ENCODE data around the gene CEP97.

Gene CEP97

DNA sequence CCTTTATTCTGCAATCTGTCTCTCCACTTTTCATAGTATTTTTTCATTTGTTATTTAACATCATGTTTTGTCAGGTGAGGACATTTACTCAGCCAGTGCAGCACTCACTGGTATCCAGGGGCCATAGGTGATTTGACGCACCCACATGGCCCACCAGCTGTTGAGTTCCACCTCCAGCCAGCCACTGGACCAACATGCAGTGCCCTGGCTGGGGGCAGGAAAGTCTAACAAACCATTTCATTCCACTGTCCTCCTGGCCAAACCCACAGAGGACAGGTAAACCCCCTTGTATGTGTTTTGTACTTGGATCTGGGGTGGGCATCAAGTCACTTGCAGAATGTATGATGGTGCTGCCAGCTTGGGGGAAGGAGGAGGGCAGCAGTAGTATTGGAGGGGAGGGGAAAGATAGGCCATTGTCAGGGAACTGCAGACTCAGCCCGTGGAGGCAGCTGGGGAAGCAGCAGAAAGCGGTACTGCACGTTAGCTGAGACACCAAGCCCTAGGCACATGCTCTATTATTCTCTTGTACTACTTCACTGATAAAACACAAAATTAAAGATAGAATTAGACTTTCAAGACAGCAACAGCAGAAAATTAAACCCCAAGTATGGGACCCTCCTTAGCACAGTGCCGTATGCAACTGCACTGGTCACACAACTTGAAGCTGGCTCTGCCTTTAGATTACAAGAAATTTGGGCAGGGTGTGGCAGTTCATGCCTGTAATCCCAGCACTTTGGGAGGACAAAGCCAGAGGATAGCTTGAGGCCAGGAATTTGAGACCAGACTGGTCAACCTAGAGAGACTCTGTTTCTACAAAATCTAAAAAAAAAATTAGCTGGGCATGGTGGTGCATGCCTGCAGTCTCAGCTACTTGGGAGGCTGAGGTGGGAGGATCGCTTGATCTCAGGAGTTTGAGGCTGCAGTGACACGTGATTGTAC lies 22.4 kb upstream of the CEP97 start:
- TF ChIP-seq, protein P1, sequence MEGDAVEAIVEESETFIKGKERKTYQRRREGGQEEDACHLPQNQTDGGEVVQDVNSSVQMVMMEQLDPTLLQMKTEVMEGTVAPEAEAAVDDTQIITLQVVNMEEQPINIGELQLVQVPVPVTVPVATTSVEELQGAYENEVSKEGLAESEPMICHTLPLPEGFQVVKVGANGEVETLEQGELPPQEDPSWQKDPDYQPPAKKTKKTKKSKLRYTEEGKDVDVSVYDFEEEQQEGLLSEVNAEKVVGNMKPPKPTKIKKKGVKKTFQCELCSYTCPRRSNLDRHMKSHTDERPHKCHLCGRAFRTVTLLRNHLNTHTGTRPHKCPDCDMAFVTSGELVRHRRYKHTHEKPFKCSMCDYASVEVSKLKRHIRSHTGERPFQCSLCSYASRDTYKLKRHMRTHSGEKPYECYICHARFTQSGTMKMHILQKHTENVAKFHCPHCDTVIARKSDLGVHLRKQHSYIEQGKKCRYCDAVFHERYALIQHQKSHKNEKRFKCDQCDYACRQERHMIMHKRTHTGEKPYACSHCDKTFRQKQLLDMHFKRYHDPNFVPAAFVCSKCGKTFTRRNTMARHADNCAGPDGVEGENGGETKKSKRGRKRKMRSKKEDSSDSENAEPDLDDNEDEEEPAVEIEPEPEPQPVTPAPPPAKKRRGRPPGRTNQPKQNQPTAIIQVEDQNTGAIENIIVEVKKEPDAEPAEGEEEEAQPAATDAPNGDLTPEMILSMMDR (IDR thresholded peaks at IDR 0.05) = no peak

DNA sequence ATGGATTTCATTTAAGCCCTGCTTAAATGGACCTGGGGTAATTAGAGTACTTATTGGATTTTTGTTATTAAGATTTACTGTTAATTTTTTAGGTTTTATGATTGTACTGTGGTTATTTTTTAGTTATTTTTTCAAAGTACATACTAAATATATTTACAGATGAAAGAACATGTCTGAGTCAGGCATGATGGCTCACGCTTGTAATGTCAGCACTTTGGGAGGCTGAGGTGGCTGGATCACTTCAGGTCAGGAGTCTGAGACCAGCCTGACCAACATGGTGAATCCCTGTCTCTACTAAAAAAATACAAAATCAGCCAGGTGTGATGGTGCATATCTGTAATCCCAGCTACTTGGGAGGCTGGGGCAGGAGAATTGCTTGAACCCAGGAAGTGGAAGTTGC lies 21.7 kb upstream of the CEP97 start:
- TF ChIP-seq, protein P1 (IDR thresholded peaks at IDR 0.05) = no peak

DNA sequence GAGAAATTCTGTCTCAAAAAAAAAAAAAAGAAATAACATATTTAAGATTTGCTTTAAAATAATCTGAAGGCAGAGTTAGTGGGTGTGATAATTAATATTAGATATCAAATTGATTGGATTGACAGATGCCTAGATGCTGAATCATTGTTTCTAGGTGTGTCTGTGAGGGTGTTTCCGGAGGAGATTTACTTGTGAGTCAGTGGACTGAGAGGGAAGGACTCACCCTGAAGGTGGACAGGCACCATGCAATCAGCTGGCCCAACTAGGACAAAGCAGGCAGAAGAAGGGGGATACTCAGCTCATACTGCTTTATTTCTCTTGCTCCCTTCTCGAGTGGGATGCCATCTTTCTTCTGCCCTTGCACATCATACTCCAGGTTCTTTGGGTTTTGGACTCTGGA lies 21.2 kb upstream of the CEP97 start:
- TF ChIP-seq, protein P1 (IDR thresholded peaks at IDR 0.05) = no peak

DNA sequence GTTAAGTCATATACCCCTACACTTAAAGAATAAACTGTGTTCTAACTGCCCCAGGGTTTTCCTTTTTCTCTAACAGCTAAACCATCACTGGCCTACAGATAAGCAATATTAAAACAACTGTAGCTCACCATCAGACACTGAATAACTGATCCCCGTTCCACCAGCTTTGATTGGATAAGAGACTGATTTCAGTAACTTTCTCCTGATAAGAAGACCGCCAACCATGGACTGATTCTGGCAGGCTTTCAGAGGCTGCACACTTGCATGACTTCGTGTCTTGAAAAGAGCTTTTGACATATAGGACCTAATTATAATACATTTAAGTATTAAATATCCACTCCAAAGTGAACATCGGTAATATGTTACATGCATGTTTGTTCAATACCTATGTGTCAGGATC lies 15.3 kb upstream of the CEP97 start:
- TF ChIP-seq, protein P1 (IDR thresholded peaks at IDR 0.05) = no peak

DNA sequence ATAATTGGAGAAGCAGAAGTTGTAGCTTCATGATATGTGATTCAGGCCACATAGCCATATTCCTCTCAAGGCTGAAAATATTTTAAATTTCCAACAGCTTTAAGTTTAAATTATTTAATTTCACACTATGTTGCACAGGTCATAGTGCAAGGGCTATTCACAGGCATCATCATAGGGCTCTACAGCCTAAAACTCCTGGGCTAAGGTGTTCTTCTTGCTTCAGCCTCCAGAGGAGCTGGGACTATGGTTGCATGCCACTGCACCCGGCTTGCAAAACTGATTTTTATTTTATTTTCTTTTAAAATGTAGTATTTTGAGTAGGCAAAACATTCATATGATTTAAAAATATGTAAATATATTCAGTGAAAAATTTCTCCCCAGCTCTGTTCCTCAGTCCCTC lies 6.0 kb upstream of the CEP97 start:
- TF ChIP-seq, protein P1 (IDR thresholded peaks at IDR 0.05) = no peak

DNA sequence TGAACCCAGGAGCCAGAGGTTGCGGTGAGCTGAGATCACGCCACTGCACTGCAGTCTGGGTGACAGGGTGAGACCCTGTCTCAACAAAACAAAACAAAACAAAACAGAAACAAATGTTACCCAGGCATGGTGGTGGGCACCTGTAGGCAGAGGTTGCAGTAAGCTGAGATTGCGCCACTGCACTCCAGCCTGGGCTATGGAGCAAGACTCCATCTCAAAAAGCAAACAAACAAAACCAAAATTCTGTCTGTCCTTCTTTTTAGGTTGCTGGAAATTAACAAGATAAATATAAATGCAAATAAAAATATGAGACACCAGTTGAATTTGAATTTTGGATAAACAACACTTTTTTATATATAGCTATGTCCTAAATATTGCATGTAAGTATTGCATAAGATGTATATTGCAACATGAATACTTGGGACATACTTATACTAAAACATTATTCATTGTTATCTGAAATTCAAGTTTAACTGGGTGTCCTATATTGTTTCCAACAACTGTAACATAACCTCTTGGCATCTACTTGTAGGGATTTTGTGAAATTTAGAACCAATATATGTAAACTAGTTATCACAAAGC lies 4.7 kb upstream of the CEP97 start:
- TF ChIP-seq, protein P1 (IDR thresholded peaks at IDR 0.05) = no peak

DNA sequence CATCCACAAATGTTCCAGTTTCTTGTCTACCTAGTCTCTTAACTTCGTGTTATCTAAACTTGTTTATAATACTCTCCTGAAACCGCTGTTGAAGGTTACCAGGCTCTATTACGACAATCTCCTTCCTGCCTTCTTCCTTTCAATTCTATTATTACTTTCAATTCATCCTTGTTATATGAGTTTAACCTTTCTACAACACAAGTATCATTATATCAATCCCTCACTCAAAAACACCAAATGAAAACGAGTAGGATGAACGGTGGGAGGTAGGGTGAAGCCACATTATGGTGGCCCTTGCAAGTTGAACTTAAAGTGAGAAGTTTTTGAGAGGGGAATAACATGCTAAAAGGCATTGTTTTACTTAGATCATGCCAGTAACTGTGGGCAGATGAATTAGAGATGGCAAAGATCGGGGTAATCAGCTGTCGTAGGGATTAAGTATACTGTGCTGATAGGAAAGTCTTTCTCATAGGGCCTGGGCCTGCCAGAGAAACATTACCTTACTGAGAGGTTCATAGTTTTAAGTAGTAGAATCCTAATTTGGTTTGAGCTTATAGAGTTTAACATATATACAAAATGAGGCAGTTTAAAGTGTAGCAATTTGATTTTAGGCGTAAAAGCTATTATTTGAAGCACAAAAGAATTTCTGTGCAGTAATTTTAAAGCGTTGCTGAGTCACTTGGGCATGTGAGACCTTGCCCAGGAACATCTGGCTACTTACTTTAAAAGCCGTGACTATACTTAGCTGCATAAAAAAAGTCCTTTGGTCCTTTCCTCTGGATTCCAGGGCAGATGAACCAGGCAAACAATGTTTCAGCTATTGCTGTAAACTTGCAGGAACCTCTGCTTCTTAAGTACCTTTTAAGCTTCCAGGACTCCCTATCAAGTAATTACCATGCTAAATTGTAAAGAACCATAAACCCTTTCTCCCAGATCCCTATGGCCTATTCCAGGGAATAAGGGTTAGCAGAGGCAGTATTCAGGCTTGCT lies 3.3 kb upstream of the CEP97 start:
- TF ChIP-seq, protein P1 (IDR thresholded peaks at IDR 0.05) = no peak
